Astrocyte (in vitro differentiated cells and primary cell): ENCODE measurements around the gene HJURP.

ENCODE experiments used
- CTCF ChIP-seq: IDR thresholded peaks from 2 replicates; pipeline ENCODE4 v1.5.1; 2011; ENCODE audit warnings: low read depth, mild to moderate bottlenecking, inconsistent platforms, low read length, moderate library complexity; ENCODE audit not compliant: insufficient read depth
- EZH2 ChIP-seq: IDR thresholded peaks from 2 replicates; pipeline ENCODE4 v1.6.1; 2012; ENCODE audit warnings: mild to moderate bottlenecking, low read length, inconsistent platforms; ENCODE audit not compliant: insufficient read depth

- no peak for TF ChIP-seq CTCF
- TF ChIP-seq EZH2 = no peak
Observed at GRCh38 chr2:233838726-233839446, 15.4 kb downstream of the HJURP start.
